ENCODE results near the gene ADAMTS9. TPM values are rescaled to one million over a fixed set of nuclear protein-coding genes. Genes with fewer than 3 reads are reported as not detected.

Gene ADAMTS9
- polyA plus RNA-seq, 1 experiment = 1.1 TPM

GRCh38 chr3:64561868-64562267 lies 125.9 kb downstream of the ADAMTS9 start:
- peaks cover 24% of the 10 kb centered on the region for H3K27me3 ChIP-seq (ENCODE audit: control insufficient read depth, insufficient read depth, low read length)
- H3K27ac ChIP-seq (ENCODE audit: low read depth, low read length) = no peak overlapping the region
- no peak for TF ChIP-seq CTCF (IDR thresholded peaks at IDR 0.05; ENCODE audit: low read depth, low read length)
- ChIA-PET CTCF (interaction anchor here (0.6 to 0.9 kb wide), 2 partner anchors 29 to 32 kb away, joined by 3 to 4 read pairs; no protein-coding TSS in a partner anchor), POLR2A (no interaction called here)
- H3K9me3 ChIP-seq (ENCODE audit: control insufficient read depth, insufficient read depth, low read length) = no peaks in the 10 kb centered on the region
- H3K4me3 ChIP-seq (ENCODE audit: low read depth, low read length) = no peak overlapping the region
- no peak for DNase-seq (ENCODE audit: low read depth, low spot score)

DNA sequence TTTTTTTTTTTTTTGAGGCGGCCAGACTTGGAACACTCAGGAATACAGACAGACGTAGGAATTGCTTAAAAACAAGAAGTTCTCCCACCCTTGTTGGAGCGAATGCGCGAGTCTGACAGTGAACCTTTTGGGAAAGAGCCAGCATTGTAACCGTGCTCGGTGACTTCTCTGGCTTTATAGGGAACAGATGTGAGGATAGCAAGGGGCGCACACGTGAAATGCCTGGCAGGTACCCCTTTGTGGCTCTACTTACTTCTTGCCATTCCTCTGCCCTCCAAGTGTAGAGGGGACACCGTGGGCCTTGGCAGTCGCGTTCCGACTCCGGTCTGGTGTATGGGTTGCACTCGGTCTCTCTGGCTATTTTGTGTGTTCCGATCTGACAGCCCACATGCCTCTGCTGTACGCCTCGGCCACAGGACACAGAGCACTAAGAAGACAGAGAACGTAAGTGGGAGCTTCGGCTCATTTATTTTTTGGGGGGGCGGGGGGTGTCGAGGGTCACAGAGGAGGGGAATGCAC lies 126.4 kb downstream of the ADAMTS9 start:
- Histone ChIP-seq H3K27ac (ENCODE audit: low read depth, low read length) (no peak overlapping the region), H3K27me3 (ENCODE audit: control insufficient read depth, insufficient read depth, low read length) (peaks cover 26% of the 10 kb centered on the region), H3K4me3 (ENCODE audit: low read depth, low read length) (no peak overlapping the region), H3K9me3 (ENCODE audit: control insufficient read depth, insufficient read depth, low read length) (no peaks in the 10 kb centered on the region)
- CTCF ChIA-PET = interaction anchor here (0.6 to 0.9 kb wide), 2 partner anchors 28 to 32 kb away, joined by 3 to 4 read pairs; no protein-coding TSS in a partner anchor
- no peak for DNase-seq (ENCODE audit: low read depth, low spot score)
- POLR2A ChIA-PET = no interaction called here
- no peak for TF ChIP-seq CTCF (IDR thresholded peaks at IDR 0.05; ENCODE audit: low read depth, low read length)

DNA sequence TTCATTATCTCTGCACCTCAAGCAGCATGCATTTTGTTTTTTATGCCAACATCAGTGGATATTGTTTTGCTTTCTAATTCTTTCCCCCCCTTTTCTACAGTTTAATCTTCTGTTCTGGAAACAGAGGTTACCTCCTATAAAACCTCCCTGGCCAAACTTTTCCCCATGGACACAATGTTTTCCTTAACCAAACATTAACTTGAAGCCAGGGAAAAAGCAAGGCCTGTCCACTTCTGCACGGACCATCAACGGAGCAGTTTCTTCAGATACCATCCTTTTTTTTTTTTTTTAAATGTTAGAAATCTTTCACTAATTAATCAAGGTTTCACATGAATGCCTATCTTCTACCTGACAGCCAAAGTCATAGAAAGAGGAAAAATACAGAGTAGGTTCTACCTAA lies 127.0 kb downstream of the ADAMTS9 start:
- POLR2A ChIA-PET = no interaction called here
- TF ChIP-seq CTCF (IDR thresholded peaks at IDR 0.05; ENCODE audit: low read depth, low read length) = no peak
- DNase-seq (ENCODE audit: low read depth, low spot score) = no peak
- CTCF ChIA-PET = no interaction called here
- H3K27me3 ChIP-seq (ENCODE audit: control insufficient read depth, insufficient read depth, low read length) = peaks cover 29% of the 10 kb centered on the region
- H3K27ac ChIP-seq (ENCODE audit: low read depth, low read length) = no peak overlapping the region
- H3K4me3 ChIP-seq (ENCODE audit: low read depth, low read length) = no peak overlapping the region
- no peaks in the 10 kb centered on the region for H3K9me3 ChIP-seq (ENCODE audit: control insufficient read depth, insufficient read depth, low read length)

- ChIA-PET POLR2A (no interaction called here), CTCF (interaction anchor here (0.7 to 1.0 kb wide), 2 partner anchors 29 to 91 kb away, joined by 3 read pairs; no protein-coding TSS in a partner anchor)
- H3K27me3 ChIP-seq (ENCODE audit: control insufficient read depth, insufficient read depth, low read length) = peaks cover 37% of the 10 kb centered on the region
- no peaks in the 10 kb centered on the region for H3K9me3 ChIP-seq (ENCODE audit: control insufficient read depth, insufficient read depth, low read length)
- H3K4me3 ChIP-seq (ENCODE audit: low read depth, low read length) = no peak overlapping the region
- DNase-seq (ENCODE audit: low read depth, low spot score) = no peak
- TF ChIP-seq CTCF (IDR thresholded peaks at IDR 0.05; ENCODE audit: low read depth, low read length) = no peak
- no peak overlapping the region for H3K27ac ChIP-seq (ENCODE audit: low read depth, low read length)
Measured at GRCh38 chr3:64559588-64559987, 128.2 kb downstream of the ADAMTS9 start.

DNA sequence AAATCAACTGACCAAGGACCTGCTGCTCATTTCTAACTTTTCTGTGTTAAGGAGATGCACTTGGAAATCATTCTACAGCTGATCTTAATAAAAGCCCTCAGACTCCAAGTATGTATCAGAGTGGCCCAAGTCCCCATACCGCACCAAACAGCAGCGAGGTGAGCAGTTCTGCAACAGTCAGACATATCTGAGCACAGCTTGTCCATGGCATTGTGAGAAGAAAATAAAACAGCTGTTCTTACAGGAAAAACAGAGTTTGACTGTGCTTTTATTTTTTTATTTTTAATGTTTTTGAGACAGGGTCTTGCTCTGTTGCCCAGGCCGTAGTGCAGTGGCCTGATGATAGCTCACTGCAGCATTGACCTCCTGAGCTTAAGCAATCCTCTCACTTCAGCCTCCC lies 131.8 kb downstream of the ADAMTS9 start:
- peaks cover 39% of the 10 kb centered on the region for H3K27me3 ChIP-seq (ENCODE audit: control insufficient read depth, insufficient read depth, low read length)
- H3K9me3 ChIP-seq (ENCODE audit: control insufficient read depth, insufficient read depth, low read length) = no peaks in the 10 kb centered on the region
- no peak for DNase-seq (ENCODE audit: low read depth, low spot score)
- ChIA-PET POLR2A (no interaction called here), CTCF (no interaction called here)
- H3K4me3 ChIP-seq (ENCODE audit: low read depth, low read length) = no peak overlapping the region
- H3K27ac ChIP-seq (ENCODE audit: low read depth, low read length) = no peak overlapping the region
- TF ChIP-seq CTCF (IDR thresholded peaks at IDR 0.05; ENCODE audit: low read depth, low read length) = no peak

Measured in AG04450 (cell line).